GM18867 (cell line): ENCODE results near the gene MMP27.

Experiments
- ATAC-seq: cut with Tn5 transposase; IDR thresholded peaks from one replicate; pipeline ENCODE4 v1.9.1; 2021; ENCODE audit warnings: mild to moderate bottlenecking, moderate library complexity; ENCODE audit not compliant: unreplicated experiment

Gene MMP27

GRCh38 chr11:102703826-102704493, 1.6 kb downstream of the MMP27 start:
- peak; percentile 65 for ATAC-seq

- no peak for ATAC-seq
Observed at GRCh38 chr11:102695201-102695600, 10.4 kb downstream of the MMP27 start.

- no peak for ATAC-seq
Observed at GRCh38 chr11:102685754-102686153, 19.8 kb downstream of the MMP27 start.

GRCh38 chr11:102685338-102685737, 20.2 kb downstream of the MMP27 start:
- no peak for ATAC-seq

GRCh38 chr11:102683277-102683676, 22.3 kb downstream of the MMP27 start:
- no peak for ATAC-seq

GRCh38 chr11:102680945-102681344, 24.6 kb downstream of the MMP27 start:
- ATAC-seq = no peak

- ATAC-seq = no peak
Observed at GRCh38 chr11:102678022-102678421, 27.5 kb downstream of the MMP27 start.

- ATAC-seq = no peak
Observed at GRCh38 chr11:102676084-102676483, 29.5 kb downstream of the MMP27 start.

- peak; percentile 87 for ATAC-seq
Observed at GRCh38 chr11:102669664-102670063, 35.9 kb downstream of the MMP27 start.

GRCh38 chr11:102666331-102666957, 39.1 kb downstream of the MMP27 start:
- peak; percentile 47 for ATAC-seq

- peak; percentile 73 for ATAC-seq
Observed at GRCh38 chr11:102664001-102664752, 41.4 kb downstream of the MMP27 start.

- ATAC-seq = no peak
Observed at GRCh38 chr11:102662607-102663006, 43.0 kb downstream of the MMP27 start.

GRCh38 chr11:102661040-102661439, 44.5 kb downstream of the MMP27 start:
- no peak for ATAC-seq

GRCh38 chr11:102656528-102656927, 49.0 kb downstream of the MMP27 start:
- ATAC-seq = no peak

GRCh38 chr11:102655547-102655946, 50.0 kb downstream of the MMP27 start:
- ATAC-seq = no peak

GRCh38 chr11:102654761-102655160, 50.8 kb downstream of the MMP27 start:
- ATAC-seq = no peak

- no peak for ATAC-seq
Observed at GRCh38 chr11:102653744-102654291, 51.8 kb downstream of the MMP27 start.

- no peak for ATAC-seq
Observed at GRCh38 chr11:102647430-102647829, 58.1 kb downstream of the MMP27 start.

- no peak for ATAC-seq
Observed at GRCh38 chr11:102643941-102644340, 61.6 kb downstream of the MMP27 start.
